Activated CD4-positive, alpha-beta T cell treated with anti-CD3 and anti-CD28 coated beads for 36 hours (primary cell): ENCODE measurements around the gene RAB31. TPM values are rescaled to one million over a fixed set of nuclear protein-coding genes. Genes with fewer than 3 reads are reported as not detected.

Experiments used
- ATAC-seq: fragments of 200-7000 bp; cut with Tn5 transposase; one replicate; pipeline ENCODE4 v1.10.0; 2021; ENCODE audit warnings: mild to moderate bottlenecking, moderate library complexity
- CTCF ChIA-PET: fragments of 350-600 bp; sonication (Branson Sonifier 250); formaldehyde crosslinking; loops from one replicate; lab custom pipeline; 2021; ENCODE audit warnings: antibody characterized with exemption; lab: Charles Lee
- POLR2A ChIA-PET: fragments of 350-600 bp; sonication (Branson Sonifier 250); formaldehyde crosslinking; loops from one replicate; lab custom pipeline; 2021; ENCODE audit warnings: antibody characterized with exemption, inconsistent platforms; lab: Charles Lee
- DNase-seq: peaks from one replicate; pipeline ENCODE4 v3.0.0-alpha.2; 2020
- H3K27ac Mint-ChIP-seq: one replicate; pipeline ENCODE4 v1.8.0; 2021; ENCODE audit warnings: mixed read lengths
- H3K27me3 Mint-ChIP-seq: one replicate; pipeline ENCODE4 v1.8.0; 2021; ENCODE audit warnings: mixed read lengths
- H3K36me3 Mint-ChIP-seq: one replicate; pipeline ENCODE4 v1.8.0; 2021; ENCODE audit warnings: low read depth, mixed read lengths
- H3K4me1 Mint-ChIP-seq: one replicate; pipeline ENCODE4 v1.8.0; 2021; ENCODE audit warnings: mixed read lengths
- H3K4me3 Mint-ChIP-seq: one replicate; pipeline ENCODE4 v1.8.0; 2021; ENCODE audit warnings: mild to moderate bottlenecking, moderate library complexity, mixed read lengths
- H3K9me3 Mint-ChIP-seq: one replicate; pipeline ENCODE4 v1.8.0; 2021; ENCODE audit warnings: low read depth, mixed read lengths
- intact Hi-C, 2 experiments: fragments of 100-400 bp; cut with DNase I in 1 of 2; cut with micrococcal nuclease in 1 of 2; formaldehyde crosslinking; loops; one replicate each; pipeline versions ENCODE4 v1.14.2 to v1.15.1; 2022 to 2024; cut with DNase I, micrococcal nuclease
- total RNA-seq, 2 experiments: library from RNA; stranded (reverse); gene quantifications; one replicate each; pipeline ENCODE4 v1.2.3, GENCODE V29; 2021

Gene RAB31
- total RNA-seq, 2 experiments from 2014 or later: 0.48 to 1.8 TPM

GRCh38 chr18:9817725-9818422 lies 109.8 kb downstream of the RAB31 start:
- Mint-ChIP-seq H3K4me1 (no peaks in the 10 kb centered on the region), H3K27ac (no peak overlapping the region), H3K36me3 (no peaks in the 10 kb centered on the region), H3K9me3 (peaks cover 7% of the 10 kb centered on the region), H3K4me3 (no peak overlapping the region), H3K27me3 (peaks cover 14% of the 10 kb centered on the region)
- intact Hi-C loops: no loop called here
- no peak for DNase-seq
- CTCF ChIA-PET: no interaction called here
- ATAC-seq: no peak
- POLR2A ChIA-PET: no interaction called here

GRCh38 chr18:9818423-9818734 lies 110.3 kb downstream of the RAB31 start:
- no peak for ATAC-seq
- H3K4me1 Mint-ChIP-seq: no peaks in the 10 kb centered on the region
- H3K27ac Mint-ChIP-seq: no peak overlapping the region
- H3K9me3 Mint-ChIP-seq: peaks cover 7% of the 10 kb centered on the region
- H3K27me3 Mint-ChIP-seq: peaks cover 14% of the 10 kb centered on the region
- H3K4me3 Mint-ChIP-seq: no peak overlapping the region
- intact Hi-C loops: no loop called here
- ChIA-PET POLR2A (no interaction called here), CTCF (no interaction called here)
- no peak for DNase-seq
- H3K36me3 Mint-ChIP-seq: no peaks in the 10 kb centered on the region

- ChIA-PET CTCF (no interaction called here), POLR2A (no interaction called here)
- DNase-seq (no peak), ATAC-seq (no peak)
- no peaks in the 10 kb centered on the region for H3K36me3 Mint-ChIP-seq
- H3K4me1 Mint-ChIP-seq: no peaks in the 10 kb centered on the region
- no peak overlapping the region for H3K27ac Mint-ChIP-seq
- intact Hi-C loops: no loop called here
- H3K27me3 Mint-ChIP-seq: peaks cover 14% of the 10 kb centered on the region
- H3K4me3 Mint-ChIP-seq: no peak overlapping the region
- H3K9me3 Mint-ChIP-seq: peaks cover 7% of the 10 kb centered on the region
Observed at GRCh38 chr18:9820127-9820526, 112.0 kb downstream of the RAB31 start.

GRCh38 chr18:9820719-9821118 lies 112.6 kb downstream of the RAB31 start:
- no peak for DNase-seq
- H3K9me3 Mint-ChIP-seq: peaks cover 7% of the 10 kb centered on the region
- no peak overlapping the region for H3K4me3 Mint-ChIP-seq
- no peaks in the 10 kb centered on the region for H3K36me3 Mint-ChIP-seq
- POLR2A ChIA-PET: no interaction called here
- ATAC-seq: no peak
- CTCF ChIA-PET: no interaction called here
- intact Hi-C loops: no loop called here
- H3K4me1 Mint-ChIP-seq: no peaks in the 10 kb centered on the region
- peaks cover 14% of the 10 kb centered on the region for H3K27me3 Mint-ChIP-seq
- H3K27ac Mint-ChIP-seq: no peak overlapping the region

GRCh38 chr18:9822587-9823185 lies 114.6 kb downstream of the RAB31 start:
- H3K27ac Mint-ChIP-seq: no peak overlapping the region
- POLR2A ChIA-PET: no interaction called here
- DNase-seq: no peak
- CTCF ChIA-PET: no interaction called here
- H3K4me1 Mint-ChIP-seq: no peaks in the 10 kb centered on the region
- peaks cover 11% of the 10 kb centered on the region for H3K27me3 Mint-ChIP-seq
- H3K4me3 Mint-ChIP-seq: no peak overlapping the region
- intact Hi-C loops: no loop called here
- H3K9me3 Mint-ChIP-seq: peaks cover 7% of the 10 kb centered on the region
- ATAC-seq: no peak
- no peaks in the 10 kb centered on the region for H3K36me3 Mint-ChIP-seq

GRCh38 chr18:9823805-9824473 lies 115.8 kb downstream of the RAB31 start:
- POLR2A ChIA-PET: no interaction called here
- Mint-ChIP-seq H3K36me3 (no peaks in the 10 kb centered on the region), H3K4me3 (no peak overlapping the region), H3K27me3 (peaks cover 5% of the 10 kb centered on the region), H3K27ac (no peak overlapping the region), H3K9me3 (peaks cover 3% of the 10 kb centered on the region), H3K4me1 (no peaks in the 10 kb centered on the region)
- intact Hi-C loops: no loop called here
- ATAC-seq: no peak
- CTCF ChIA-PET: no interaction called here
- DNase-seq: no peak

GRCh38 chr18:9824474-9824832 lies 116.4 kb downstream of the RAB31 start:
- CTCF ChIA-PET: no interaction called here
- H3K27ac Mint-ChIP-seq: no peak overlapping the region
- intact Hi-C loops: no loop called here
- DNase-seq (no peak), ATAC-seq (no peak)
- H3K36me3 Mint-ChIP-seq: no peaks in the 10 kb centered on the region
- peaks cover 4% of the 10 kb centered on the region for H3K27me3 Mint-ChIP-seq
- H3K9me3 Mint-ChIP-seq: no peaks in the 10 kb centered on the region
- no peaks in the 10 kb centered on the region for H3K4me1 Mint-ChIP-seq
- POLR2A ChIA-PET: no interaction called here
- H3K4me3 Mint-ChIP-seq: no peak overlapping the region

GRCh38 chr18:9824952-9825371 lies 116.9 kb downstream of the RAB31 start:
- H3K27ac Mint-ChIP-seq: no peak overlapping the region
- no peaks in the 10 kb centered on the region for H3K36me3 Mint-ChIP-seq
- H3K27me3 Mint-ChIP-seq: peaks cover 3% of the 10 kb centered on the region
- CTCF ChIA-PET: no interaction called here
- DNase-seq (no peak), ATAC-seq (no peak)
- POLR2A ChIA-PET: no interaction called here
- H3K4me3 Mint-ChIP-seq: no peak overlapping the region
- no peaks in the 10 kb centered on the region for H3K4me1 Mint-ChIP-seq
- no peaks in the 10 kb centered on the region for H3K9me3 Mint-ChIP-seq
- intact Hi-C loops: no loop called here

GRCh38 chr18:9825571-9826073 lies 117.5 kb downstream of the RAB31 start:
- H3K4me1 Mint-ChIP-seq: no peaks in the 10 kb centered on the region
- H3K27ac Mint-ChIP-seq: no peak overlapping the region
- ChIA-PET CTCF (no interaction called here), POLR2A (no interaction called here)
- ATAC-seq (no peak), DNase-seq (no peak)
- H3K4me3 Mint-ChIP-seq: no peak overlapping the region
- intact Hi-C loops: no loop called here
- no peaks in the 10 kb centered on the region for H3K9me3 Mint-ChIP-seq
- no peaks in the 10 kb centered on the region for H3K36me3 Mint-ChIP-seq
- H3K27me3 Mint-ChIP-seq: peaks cover 3% of the 10 kb centered on the region

GRCh38 chr18:9826685-9827084 lies 118.6 kb downstream of the RAB31 start:
- intact Hi-C loops: no loop called here
- Mint-ChIP-seq H3K4me1 (no peaks in the 10 kb centered on the region), H3K27me3 (peaks cover 3% of the 10 kb centered on the region), H3K36me3 (no peaks in the 10 kb centered on the region), H3K9me3 (no peaks in the 10 kb centered on the region), H3K4me3 (no peak overlapping the region), H3K27ac (no peak overlapping the region)
- ChIA-PET POLR2A (no interaction called here), CTCF (no interaction called here)
- no peak for DNase-seq
- ATAC-seq: no peak

GRCh38 chr18:9827211-9827792 lies 119.2 kb downstream of the RAB31 start:
- CTCF ChIA-PET: no interaction called here
- ATAC-seq (no peak), DNase-seq (no peak)
- no peaks in the 10 kb centered on the region for H3K4me1 Mint-ChIP-seq
- H3K27me3 Mint-ChIP-seq: peaks cover 1% of the 10 kb centered on the region
- intact Hi-C loops: no loop called here
- no peaks in the 10 kb centered on the region for H3K9me3 Mint-ChIP-seq
- H3K27ac Mint-ChIP-seq: no peak overlapping the region
- POLR2A ChIA-PET: no interaction called here
- H3K4me3 Mint-ChIP-seq: no peak overlapping the region
- H3K36me3 Mint-ChIP-seq: no peaks in the 10 kb centered on the region
